ENCODE data around the gene ZBTB32.

ZBTB32 gene

DNA sequence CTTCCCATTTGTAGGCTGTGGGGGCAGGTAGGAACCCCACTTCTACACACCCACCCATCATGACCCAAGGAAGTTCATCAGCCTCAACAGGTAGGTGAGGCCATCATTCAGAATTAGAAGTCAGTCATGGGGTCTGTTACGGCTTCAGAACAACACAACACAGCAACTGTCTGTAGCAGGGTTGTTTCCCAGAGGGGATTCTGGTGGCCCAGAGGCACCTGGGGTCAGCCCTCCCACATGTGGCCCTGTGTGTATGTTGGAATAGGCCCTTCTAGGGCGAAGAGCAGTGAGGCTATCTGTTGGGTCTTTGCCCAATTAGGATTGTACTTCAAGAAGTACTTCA is 34.5 kb downstream of the ZBTB32 start:
- no peak for DNase-seq
- no CpG with 5 or more reads among the region's 2 CpGs for WGBS (ENCODE audit: extremely low coverage, insufficient coverage, low lambda C conversion rate)
- Histone ChIP-seq H3K27ac (ENCODE audit: low read depth, low read length) (no peak overlapping the region), H2BK120ac (ENCODE audit: low read depth, low read length) (no peak overlapping the region), H3K4me3 (ENCODE audit: low read length) (no peak overlapping the region), H3K4me1 (ENCODE audit: control insufficient read depth, low read depth, low read length) (no peaks in the 10 kb centered on the region), H2BK15ac (replicated peaks; ENCODE audit: low read depth) (no peak overlapping the region), H3K27me3 (ENCODE audit: insufficient read depth, low read length, poor library complexity) (no peaks in the 10 kb centered on the region), H4K8ac (ENCODE audit: low read depth, low read length) (no peak overlapping the region), H3K4me2 (ENCODE audit: low read length) (no peak overlapping the region), H3K9ac (ENCODE audit: low read length) (no peak overlapping the region), H3K79me2 (ENCODE audit: control insufficient read depth, insufficient read depth, low read length) (no peaks in the 10 kb centered on the region), H4K5ac (ENCODE audit: low read length) (no peak overlapping the region), H2AK5ac (ENCODE audit: low read length) (no peak overlapping the region), H3K36me3 (ENCODE audit: control insufficient read depth, insufficient read depth, low read length) (peaks cover 11% of the 10 kb centered on the region), H3K79me1 (ENCODE audit: low read length) (no peaks in the 10 kb centered on the region), H2BK5ac (ENCODE audit: low read length) (no peak overlapping the region), H3K4ac (ENCODE audit: low read depth, low read length) (no peak overlapping the region), H3K18ac (ENCODE audit: low read length) (no peak overlapping the region), H3K23ac (ENCODE audit: low read length) (no peak overlapping the region), H3K56ac (ENCODE audit: low read length) (no peak overlapping the region)

DNA sequence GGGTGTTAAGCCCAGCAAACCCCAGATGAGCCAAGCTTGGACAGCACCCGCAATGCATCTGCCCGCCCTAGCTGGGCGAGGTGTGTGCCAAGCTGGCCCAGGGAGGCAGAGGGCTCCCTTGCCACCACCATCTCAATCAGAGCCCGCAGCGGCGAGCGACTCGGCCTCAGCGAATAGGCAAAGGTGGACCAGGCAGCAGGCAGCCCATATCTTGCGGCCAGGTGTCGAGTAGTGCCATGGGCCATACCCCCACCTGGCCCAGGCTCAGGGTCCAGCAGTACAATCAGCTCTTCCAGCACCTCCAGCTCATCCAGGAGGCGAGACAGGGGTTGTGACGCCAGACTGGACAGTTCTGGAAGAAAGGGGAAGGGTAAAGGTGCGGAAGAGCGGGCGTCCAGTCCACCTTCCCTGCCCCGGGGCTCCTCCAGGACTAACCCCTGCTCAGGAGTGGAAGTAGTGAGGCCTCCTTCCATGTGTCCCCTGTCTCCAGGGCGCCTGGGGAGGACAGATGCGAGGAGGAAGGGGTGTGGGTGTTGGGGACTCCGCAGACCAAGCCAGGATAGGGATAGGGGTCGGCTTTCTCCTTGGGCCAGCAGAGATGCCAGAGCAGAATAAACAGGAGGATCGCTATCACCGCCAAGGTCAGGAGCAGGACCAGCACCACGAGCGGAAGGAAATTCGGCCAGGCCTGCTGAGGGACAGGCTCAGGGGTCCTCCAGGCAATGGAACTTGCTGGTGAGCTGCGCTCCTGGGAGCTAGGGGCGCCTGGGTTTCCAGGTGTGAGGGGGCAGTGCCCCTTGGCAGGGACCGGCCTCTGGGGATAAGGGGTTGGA is 35.1 kb downstream of the ZBTB32 start:
- Histone ChIP-seq H3K79me2 (ENCODE audit: control insufficient read depth, insufficient read depth, low read length) (no peaks in the 10 kb centered on the region), H3K27ac (ENCODE audit: low read depth, low read length) (no peak overlapping the region), H3K23ac (ENCODE audit: low read length) (no peak overlapping the region), H3K9ac (ENCODE audit: low read length) (peak overlapping the region; percentile 79), H3K4me1 (ENCODE audit: control insufficient read depth, low read depth, low read length) (no peaks in the 10 kb centered on the region), H3K56ac (ENCODE audit: low read length) (peak overlapping the region; percentile 73), H2BK120ac (ENCODE audit: low read depth, low read length) (no peak overlapping the region), H3K79me1 (ENCODE audit: low read length) (no peaks in the 10 kb centered on the region), H2BK15ac (replicated peaks; ENCODE audit: low read depth) (no peak overlapping the region), H4K5ac (ENCODE audit: low read length) (no peak overlapping the region), H4K8ac (ENCODE audit: low read depth, low read length) (no peak overlapping the region), H2AK5ac (ENCODE audit: low read length) (no peak overlapping the region), H3K18ac (ENCODE audit: low read length) (no peak overlapping the region), H3K27me3 (ENCODE audit: insufficient read depth, low read length, poor library complexity) (no peaks in the 10 kb centered on the region), H3K4me3 (ENCODE audit: low read length) (no peak overlapping the region), H3K36me3 (ENCODE audit: control insufficient read depth, insufficient read depth, low read length) (peaks cover 9% of the 10 kb centered on the region), H2BK5ac (ENCODE audit: low read length) (no peak overlapping the region), H3K4ac (ENCODE audit: low read depth, low read length) (no peak overlapping the region), H3K4me2 (ENCODE audit: low read length) (peak overlapping the region; percentile 93)
- no peak for DNase-seq
- no CpG with 5 or more reads among the region's 29 CpGs for WGBS (ENCODE audit: extremely low coverage, insufficient coverage, low lambda C conversion rate)

DNA sequence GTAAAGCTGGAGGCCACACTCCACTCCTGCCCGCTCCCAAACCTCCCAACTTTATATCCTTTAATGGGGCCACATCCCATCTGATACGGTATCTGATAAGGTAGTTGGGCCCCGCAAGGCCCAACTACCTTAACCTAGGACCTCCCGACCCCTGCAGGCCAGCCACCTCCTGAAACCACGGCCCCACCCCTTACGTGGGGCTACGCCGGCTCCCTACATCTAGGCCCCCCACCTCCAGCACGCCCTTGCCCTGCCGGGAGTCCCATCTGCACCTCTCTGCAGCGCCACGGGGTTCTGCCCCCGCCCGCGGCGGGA is 35.7 kb downstream of the ZBTB32 start:
- peak overlapping the region; percentile 79 for H3K9ac ChIP-seq (ENCODE audit: low read length)
- no peak overlapping the region for H3K18ac ChIP-seq (ENCODE audit: low read length)
- no peak overlapping the region for H2BK5ac ChIP-seq (ENCODE audit: low read length)
- no peak overlapping the region for H4K8ac ChIP-seq (ENCODE audit: low read depth, low read length)
- peak overlapping the region; percentile 57 for H3K4me3 ChIP-seq (ENCODE audit: low read length)
- H3K27ac ChIP-seq (ENCODE audit: low read depth, low read length): peak overlapping the region; percentile 13
- H3K27me3 ChIP-seq (ENCODE audit: insufficient read depth, low read length, poor library complexity): no peaks in the 10 kb centered on the region
- H4K5ac ChIP-seq (ENCODE audit: low read length): no peak overlapping the region
- H3K4me1 ChIP-seq (ENCODE audit: control insufficient read depth, low read depth, low read length): no peaks in the 10 kb centered on the region
- no peaks in the 10 kb centered on the region for H3K79me1 ChIP-seq (ENCODE audit: low read length)
- no peaks in the 10 kb centered on the region for H3K79me2 ChIP-seq (ENCODE audit: control insufficient read depth, insufficient read depth, low read length)
- no CpG with 5 or more reads among the region's 16 CpGs for WGBS (ENCODE audit: extremely low coverage, insufficient coverage, low lambda C conversion rate)
- no peak overlapping the region for H3K23ac ChIP-seq (ENCODE audit: low read length)
- no peak overlapping the region for H2AK5ac ChIP-seq (ENCODE audit: low read length)
- peak overlapping the region; percentile 93 for H3K4me2 ChIP-seq (ENCODE audit: low read length)
- H3K56ac ChIP-seq (ENCODE audit: low read length): peak overlapping the region; percentile 73
- H2BK15ac ChIP-seq (replicated peaks; ENCODE audit: low read depth): no peak overlapping the region
- DNase-seq: no peak
- H3K4ac ChIP-seq (ENCODE audit: low read depth, low read length): no peak overlapping the region
- H3K36me3 ChIP-seq (ENCODE audit: control insufficient read depth, insufficient read depth, low read length): peaks cover 9% of the 10 kb centered on the region
- no peak overlapping the region for H2BK120ac ChIP-seq (ENCODE audit: low read depth, low read length)

GRCh38 chr19:35740423-35741202 is 36.3 kb downstream of the ZBTB32 start:
- Histone ChIP-seq H2BK120ac (ENCODE audit: low read depth, low read length) (no peak overlapping the region), H2BK15ac (replicated peaks; ENCODE audit: low read depth) (no peak overlapping the region), H4K5ac (ENCODE audit: low read length) (no peak overlapping the region), H3K4me2 (ENCODE audit: low read length) (peak overlapping the region; percentile 93), H3K4me3 (ENCODE audit: low read length) (peak overlapping the region; percentile 57), H2BK5ac (ENCODE audit: low read length) (no peak overlapping the region), H3K27me3 (ENCODE audit: insufficient read depth, low read length, poor library complexity) (no peaks in the 10 kb centered on the region), H3K18ac (ENCODE audit: low read length) (peak overlapping the region; percentile 33), H3K4me1 (ENCODE audit: control insufficient read depth, low read depth, low read length) (no peaks in the 10 kb centered on the region), H3K56ac (ENCODE audit: low read length) (peak overlapping the region; percentile 86), H3K36me3 (ENCODE audit: control insufficient read depth, insufficient read depth, low read length) (peaks cover 9% of the 10 kb centered on the region), H3K79me1 (ENCODE audit: low read length) (no peaks in the 10 kb centered on the region), H3K79me2 (ENCODE audit: control insufficient read depth, insufficient read depth, low read length) (no peaks in the 10 kb centered on the region), H4K8ac (ENCODE audit: low read depth, low read length) (no peak overlapping the region), H3K9ac (ENCODE audit: low read length) (peak overlapping the region; percentile 81), H3K23ac (ENCODE audit: low read length) (no peak overlapping the region), H3K4ac (ENCODE audit: low read depth, low read length) (peak overlapping the region; percentile 39), H3K27ac (ENCODE audit: low read depth, low read length) (peak overlapping the region; percentile 96), H2AK5ac (ENCODE audit: low read length) (no peak overlapping the region)
- no CpG with 5 or more reads among the region's 63 CpGs for WGBS (ENCODE audit: extremely low coverage, insufficient coverage, low lambda C conversion rate)
- DNase-seq: peak; percentile 99

- H4K5ac ChIP-seq (ENCODE audit: low read length): no peak overlapping the region
- H3K4me3 ChIP-seq (ENCODE audit: low read length): peak overlapping the region; percentile 44
- H3K4ac ChIP-seq (ENCODE audit: low read depth, low read length): peak overlapping the region; percentile 39
- peak overlapping the region; percentile 33 for H3K18ac ChIP-seq (ENCODE audit: low read length)
- no peaks in the 10 kb centered on the region for H3K27me3 ChIP-seq (ENCODE audit: insufficient read depth, low read length, poor library complexity)
- H3K4me1 ChIP-seq (ENCODE audit: control insufficient read depth, low read depth, low read length): no peaks in the 10 kb centered on the region
- WGBS (ENCODE audit: extremely low coverage, insufficient coverage, low lambda C conversion rate): no CpG with 5 or more reads among the region's 12 CpGs
- H3K36me3 ChIP-seq (ENCODE audit: control insufficient read depth, insufficient read depth, low read length): peaks cover 9% of the 10 kb centered on the region
- H3K79me2 ChIP-seq (ENCODE audit: control insufficient read depth, insufficient read depth, low read length): no peaks in the 10 kb centered on the region
- no peak overlapping the region for H2BK120ac ChIP-seq (ENCODE audit: low read depth, low read length)
- no peak overlapping the region for H2BK15ac ChIP-seq (replicated peaks; ENCODE audit: low read depth)
- no peak overlapping the region for H2BK5ac ChIP-seq (ENCODE audit: low read length)
- no peak for DNase-seq
- H4K8ac ChIP-seq (ENCODE audit: low read depth, low read length): no peak overlapping the region
- peak overlapping the region; percentile 96 for H3K27ac ChIP-seq (ENCODE audit: low read depth, low read length)
- no peaks in the 10 kb centered on the region for H3K79me1 ChIP-seq (ENCODE audit: low read length)
- no peak overlapping the region for H3K23ac ChIP-seq (ENCODE audit: low read length)
- H2AK5ac ChIP-seq (ENCODE audit: low read length): no peak overlapping the region
- H3K4me2 ChIP-seq (ENCODE audit: low read length): peak overlapping the region; percentile 88
- H3K9ac ChIP-seq (ENCODE audit: low read length): peak overlapping the region; percentile 81
- H3K56ac ChIP-seq (ENCODE audit: low read length): peak overlapping the region; percentile 86
These were observed 36.8 kb downstream of the ZBTB32 start for GRCh38 chr19:35741203-35741515.

All from mesendoderm (in vitro differentiated cells).